ENCODE data around the gene ABCA9.

- TF ChIP-seq CTCF (IDR thresholded peaks at IDR 0.05), result no peak
- TF ChIP-seq POLR2A (IDR thresholded peaks at IDR 0.05), result no peak
- no peak for TF ChIP-seq POLR2AphosphoS5 (IDR thresholded peaks at IDR 0.05)
Measured at GRCh38 chr17:69064476-69064875, 3.7 kb upstream of the ABCA9 start.

All from breast epithelium (tissue), 3 donors.